K562 (cell line): Measurements from ENCODE around the gene SMG6. TPM values are rescaled to one million over a fixed set of nuclear protein-coding genes. Genes with fewer than 3 reads are reported as not detected.

ENCODE experiments used
- AFF4 ChIP-seq: sonication (generic); formaldehyde crosslinking; IDR thresholded peaks from 2 replicates; pipeline ENCODE4 v1.8.0; 2023; ENCODE audit warnings: mild to moderate bottlenecking, missing genetic modification reagents
- ARID3B ChIP-seq: fragments of 250-450 bp; sonication (Bioruptor Pico); IDR thresholded peaks from 2 replicates; pipeline ENCODE4 v1.4.0; 2020; ENCODE audit warnings: borderline replicate concordance
- C11orf30 ChIP-seq: fragments of 450-650 bp; IDR thresholded peaks from 2 replicates; pipeline ENCODE4 v1.6.1; 2016; ENCODE audit warnings: low read depth, mild to moderate bottlenecking
- CBX5 ChIP-seq: IDR thresholded peaks from 2 replicates; pipeline ENCODE4 v1.6.1; 2014; ENCODE audit warnings: low read depth, borderline replicate concordance
- KDM4B ChIP-seq, 2 experiments: fragments of 450-650 bp in 1 of 2; sonication (generic) in 1 of 2; IDR thresholded peaks; 2 replicates each; pipeline ENCODE4 v1.6.1; 2016 to 2017; ENCODE audit warnings: borderline replicate concordance in 2 of 2, antibody characterized with exemption in 1 of 2, low read depth in 1 of 2, mild to moderate bottlenecking in 1 of 2
- NCOA2 ChIP-seq, 2 experiments: fragments of 450-650 bp; IDR thresholded peaks; 2 replicates each; pipeline ENCODE4 v1.6.1; 2018; ENCODE audit warnings: mild to moderate bottlenecking in 2 of 2, moderate library complexity in 1 of 2; ENCODE audit not compliant: partially characterized antibody in 2 of 2
- RREB1 ChIP-seq: fragments of 250-450 bp; sonication (Bioruptor Pico); IDR thresholded peaks from 2 replicates; pipeline ENCODE4 v1.4.0; 2020
- SMC3 ChIP-seq: conservative IDR thresholded peaks from 2 replicates; pipeline ENCODE4 v1.6.1; 2011; ENCODE audit warnings: low read depth, low read length, improper control_type of control experiment; ENCODE audit not compliant: insufficient read depth
- SNAPC5 ChIP-seq: fragments of 250-450 bp; sonication (Bioruptor Pico); IDR thresholded peaks from 2 replicates; pipeline ENCODE4 v1.8.0; 2021; ENCODE audit warnings: moderate library complexity, mild to moderate bottlenecking, inconsistent platforms
- TEAD1 ChIP-seq, 2 experiments: fragments of 450-650 bp in 1 of 2; sonication (generic) in 1 of 2; formaldehyde crosslinking; IDR thresholded peaks; 2 replicates each; pipeline versions ENCODE4 v1.4.0 to v1.8.0; 2020 to 2022; ENCODE audit warnings: mild to moderate bottlenecking in 2 of 2, missing genetic modification reagents in 1 of 2
- ZNF224 ChIP-seq: sonication (generic); formaldehyde crosslinking; IDR thresholded peaks from 2 replicates; pipeline ENCODE4 v1.8.0; 2022; ENCODE audit warnings: mild to moderate bottlenecking, missing genetic modification reagents
- polyA plus RNA-seq, 8 experiments: library from polyadenylated mRNA; depleted of rRNA in 4 of 8; stranded (reverse) in 5 of 8; unstranded in 3 of 8; fragments of >200 nt; fragmentation: Nextera tagmentation in 2 of 8; fragmentation: Illumina TruSeq in 1 of 8; extraction: Ambion mirVana in 2 of 8; extraction: Trizol in 1 of 8; gene quantifications; 2 replicates each; pipeline versions ENCODE4 v1.2.1 to v1.2.3, GENCODE V29; 2011 to 2014; ENCODE audit warnings: inconsistent platforms in 1 of 8, missing spikeins in 1 of 8
- total RNA-seq, 7 experiments: library from RNA; depleted of rRNA in 6 of 7; stranded (reverse); fragments of >200 nt in 6 of 7; fragmentation: Illumina TruSeq in 2 of 7; extraction: Trizol in 2 of 7; gene quantifications; 2 replicates each; pipeline versions ENCODE4 v1.2.1 to v1.2.3, GENCODE V29; 2011 to 2021; ENCODE audit warnings: low replicate concordance in 1 of 7

Gene SMG6
- total and polyA plus RNA-seq, 9 of the 15 experiments (the other 6 are each of a cell fraction or from before 2014, with no cell fraction given) = 0.44 to 13.9 (median 6.0) TPM

- TF ChIP-seq RREB1 (CRISPR knock-in tag) (no peak), TEAD1 (CRISPR knock-in tag; IDR thresholded peaks at IDR 0.05) (no peak), C11orf30 (no peak), ZNF224 (CRISPR knock-in tag) (no peak), SMC3 (no peak), NCOA2 (IDR thresholded peaks at IDR 0.05; ENCODE audit: partially characterized antibody in 2 of 2) (no peak), ARID3B (no peak), CBX5 (no peak), KDM4B (IDR thresholded peaks at IDR 0.05; ENCODE audit: borderline replicate concordance in 2 of 2, low read depth in 1 of 2) (no peak), AFF4 (CRISPR knock-in tag) (no peak), SNAPC5 (no peak)
These were observed 246.3 kb downstream of the SMG6 start (continued) for GRCh38 chr17:2057175-2057759.
